Muscle of leg (tissue), 11 donors: ENCODE results near the gene IGF2R. TPM values are rescaled to one million over a fixed set of nuclear protein-coding genes. Genes with fewer than 3 reads are reported as not detected.

Experiments
- DNase-seq: peaks from one replicate; pipeline ENCODE4 v3.0.0; 2013
- H3K27ac ChIP-seq: one replicate; pipeline ENCODE4 v1.5.1; 2013; ENCODE audit warnings: mild to moderate bottlenecking, low read length, control low read depth
- H3K27me3 ChIP-seq: one replicate; pipeline ENCODE4 v1.6.1; 2013; ENCODE audit warnings: low read length; ENCODE audit not compliant: control insufficient read depth, insufficient read depth
- H3K36me3 ChIP-seq: one replicate; pipeline ENCODE4 v1.6.1; 2013; ENCODE audit warnings: low read length; ENCODE audit not compliant: control insufficient read depth, insufficient read depth
- H3K4me1 ChIP-seq: one replicate; pipeline ENCODE4 v1.6.1; 2013; ENCODE audit warnings: low read length; ENCODE audit not compliant: control insufficient read depth, insufficient read depth
- H3K4me3 ChIP-seq: one replicate; pipeline ENCODE4 v1.5.1; 2013; ENCODE audit warnings: low read length, control low read depth
- H3K9me3 ChIP-seq: replicated peaks from 2 replicates; pipeline ENCODE4 v1.6.1; 2013; ENCODE audit warnings: low read depth, low read length; ENCODE audit not compliant: control insufficient read depth
- WGBS: methylation state at CpG from one replicate; pipeline ENCODE4 v1.1.5; 2013; ENCODE audit warnings: missing lambda C conversion rate; ENCODE audit not compliant: insufficient coverage; 5-methylcytosine and 5-hydroxymethylcytosine counted together
- polyA plus RNA-seq, 8 donors: library from polyadenylated mRNA; unstranded; fragments of 120-200 nt; gene quantifications; one replicate each; pipeline versions ENCODE4 v1.2.1 to v1.2.3, GENCODE V29; 2013; ENCODE audit warnings: inconsistent platforms in 1 of 8, low replicate concordance in 1 of 8; ENCODE audit not compliant: insufficient read length in 8 of 8, insufficient read depth in 1 of 8
- total RNA-seq: library from RNA; stranded (reverse); fragments of 120-200 nt; gene quantifications from one replicate; pipeline ENCODE4 v1.2.4, GENCODE V29; 2013

Gene IGF2R
- total and polyA plus RNA-seq, 9 donors: 66.6 to 133 (median 123) TPM

DNA sequence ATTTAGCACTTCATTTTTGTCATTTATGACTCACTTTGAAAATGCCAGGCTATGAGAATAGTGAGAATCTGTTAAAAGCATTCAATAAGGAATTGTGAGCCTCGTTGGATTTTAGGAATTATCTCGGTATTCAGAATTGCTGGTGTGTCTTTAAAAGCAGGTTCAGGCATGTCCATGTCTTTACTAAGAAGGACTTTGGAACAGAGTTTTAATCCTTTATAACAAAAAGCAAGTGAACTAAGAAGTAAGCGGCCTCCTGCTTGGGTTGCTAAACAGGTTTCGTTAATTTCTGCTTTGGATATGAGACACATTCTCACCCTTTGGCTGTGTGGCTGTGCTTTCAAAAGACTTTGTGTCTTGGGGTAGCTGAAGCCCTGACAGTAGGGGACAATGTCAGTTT lies 74.9 kb downstream of the IGF2R start:
- H3K27ac ChIP-seq: no peak overlapping the region
- H3K4me1 ChIP-seq: peaks cover 18% of the 10 kb centered on the region
- peaks cover 92% of the 10 kb centered on the region for H3K36me3 ChIP-seq
- H3K9me3 ChIP-seq: no peaks in the 10 kb centered on the region
- DNase-seq: no peak
- no peak overlapping the region for H3K4me3 ChIP-seq
- WGBS: 56% methylated on average over 4 of the region's 4 CpGs
- H3K27me3 ChIP-seq: no peaks in the 10 kb centered on the region

DNA sequence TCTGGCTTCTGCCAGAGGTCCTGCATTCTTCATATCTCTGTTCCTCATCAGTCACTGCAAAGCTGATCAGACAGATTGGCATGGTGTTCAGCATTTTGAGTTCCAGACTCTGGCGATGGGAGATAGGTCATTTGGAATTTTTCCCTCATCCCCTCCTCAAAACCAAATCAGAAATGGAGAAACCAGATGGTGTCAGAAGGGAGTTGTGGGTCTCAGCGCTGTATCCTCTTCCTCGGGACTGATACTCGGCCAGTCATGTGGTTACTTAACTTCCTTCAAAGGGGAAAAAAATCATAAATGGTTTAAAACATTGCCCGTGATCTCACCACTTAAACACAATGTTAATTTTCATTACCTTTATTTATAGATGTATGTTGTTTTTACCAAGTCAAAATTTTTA lies 75.8 kb downstream of the IGF2R start:
- WGBS: no CpG with 5 or more reads among the region's 5 CpGs
- no peak overlapping the region for H3K4me3 ChIP-seq
- H3K27ac ChIP-seq: no peak overlapping the region
- H3K9me3 ChIP-seq: no peaks in the 10 kb centered on the region
- H3K36me3 ChIP-seq: peaks cover 95% of the 10 kb centered on the region
- H3K27me3 ChIP-seq: no peaks in the 10 kb centered on the region
- peaks cover 24% of the 10 kb centered on the region for H3K4me1 ChIP-seq
- DNase-seq: peak; percentile 65

DNA sequence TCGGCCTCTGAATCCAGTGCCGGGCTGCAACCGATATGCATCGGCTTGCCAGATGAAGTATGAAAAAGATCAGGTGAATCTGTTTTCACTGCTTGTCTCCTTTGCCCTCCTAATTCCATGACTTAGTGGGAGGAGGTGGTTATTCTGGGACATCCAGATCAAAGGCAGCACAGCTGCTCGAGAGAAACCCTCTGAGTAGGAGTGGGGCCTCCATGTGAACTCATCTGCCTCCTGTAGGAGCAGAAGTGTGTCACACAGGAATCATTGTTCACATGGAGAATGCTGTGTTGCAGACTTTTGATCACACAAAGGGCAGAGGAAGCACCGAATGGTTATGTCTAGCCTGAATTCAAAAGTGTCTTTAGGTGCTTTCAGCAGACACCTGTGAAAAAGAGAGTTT lies 79.6 kb downstream of the IGF2R start:
- WGBS: 78% methylated on average over 6 of the region's 6 CpGs
- peaks cover 89% of the 10 kb centered on the region for H3K36me3 ChIP-seq

DNA sequence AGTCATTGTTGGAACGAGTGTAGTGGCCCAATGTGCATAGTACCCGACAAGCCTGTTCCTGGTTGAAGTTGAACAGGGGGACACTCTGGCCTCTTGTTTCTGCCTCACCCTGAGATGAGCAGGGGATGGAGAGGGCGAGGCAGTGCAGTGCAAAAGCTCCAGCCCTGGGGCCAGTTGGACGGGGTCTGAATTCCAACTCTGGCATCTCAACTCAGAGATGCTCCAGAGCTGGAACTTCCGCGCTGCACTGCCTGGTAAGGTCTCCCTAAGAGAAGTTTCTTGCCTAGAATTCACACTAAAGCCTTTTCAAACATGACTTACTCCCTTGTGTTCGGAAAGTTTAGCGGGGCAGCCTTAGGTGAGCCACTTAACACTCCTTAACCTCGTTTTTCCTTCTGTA lies 80.5 kb downstream of the IGF2R start:
- H3K9me3 ChIP-seq: no peaks in the 10 kb centered on the region
- DNase-seq: no peak
- H3K4me3 ChIP-seq: no peak overlapping the region
- peaks cover 18% of the 10 kb centered on the region for H3K4me1 ChIP-seq
- H3K27ac ChIP-seq: peak overlapping the region; percentile 63
- no peaks in the 10 kb centered on the region for H3K27me3 ChIP-seq
- peaks cover 89% of the 10 kb centered on the region for H3K36me3 ChIP-seq
- WGBS: 93% methylated on average over 5 of the region's 9 CpGs

More for the DNA sequence above, 79.6 kb downstream of the IGF2R start:
- Histone ChIP-seq H3K27me3 (no peaks in the 10 kb centered on the region), H3K4me3 (no peak overlapping the region), H3K9me3 (no peaks in the 10 kb centered on the region), H3K27ac (peak overlapping the region; percentile 20), H3K4me1 (peaks cover 18% of the 10 kb centered on the region)
- peak; percentile 56 for DNase-seq

DNA sequence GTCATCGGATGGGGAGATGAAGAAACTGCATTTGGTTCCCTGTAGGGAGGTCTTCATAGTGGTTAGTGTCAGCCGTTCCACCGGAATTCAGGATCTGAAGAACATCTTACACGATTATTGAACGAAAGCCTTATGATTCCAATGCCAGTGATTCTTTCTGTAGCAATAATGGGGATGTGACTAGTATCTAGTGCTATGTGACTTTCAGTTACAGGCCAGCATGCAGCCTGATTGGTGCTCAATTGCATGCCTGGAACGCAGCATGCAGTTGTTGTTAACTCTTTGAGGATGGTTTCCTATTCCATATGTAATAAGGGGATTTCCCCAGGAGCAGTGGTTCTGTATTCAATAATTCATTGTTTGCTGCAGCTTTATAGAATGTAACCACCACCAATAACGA lies 81.1 kb downstream of the IGF2R start:
- no peak for DNase-seq
- H3K27me3 ChIP-seq: no peaks in the 10 kb centered on the region
- no peak overlapping the region for H3K4me3 ChIP-seq
- H3K36me3 ChIP-seq: peaks cover 91% of the 10 kb centered on the region
- 72% methylated on average over 4 of the region's 7 CpGs for WGBS
- H3K27ac ChIP-seq: peak overlapping the region; percentile 63
- H3K4me1 ChIP-seq: peaks cover 18% of the 10 kb centered on the region
- H3K9me3 ChIP-seq: no peaks in the 10 kb centered on the region

DNA sequence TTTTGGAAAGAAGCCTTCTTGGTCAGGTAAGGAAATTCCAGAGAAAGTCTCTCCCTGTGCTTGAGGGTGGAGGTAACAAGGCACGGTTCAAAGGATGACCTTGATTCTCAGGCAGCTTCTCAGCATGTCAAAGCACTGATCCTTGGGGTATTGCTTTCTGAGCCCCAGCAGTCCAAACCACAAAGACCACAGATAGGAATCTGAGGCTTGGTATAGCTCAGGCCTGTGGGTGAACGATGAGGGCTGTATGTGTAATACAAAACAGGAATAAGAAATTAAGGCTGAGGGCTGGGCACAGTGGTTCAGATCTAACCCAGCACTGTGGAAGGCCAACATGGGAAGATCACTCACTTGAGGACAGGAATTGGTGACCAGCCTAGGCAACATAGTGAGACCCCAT lies 82.5 kb downstream of the IGF2R start:
- WGBS: 100% methylated on average over 1 of the region's 2 CpGs
- Histone ChIP-seq H3K9me3 (no peaks in the 10 kb centered on the region), H3K36me3 (peaks cover 90% of the 10 kb centered on the region), H3K27me3 (no peaks in the 10 kb centered on the region), H3K27ac (no peak overlapping the region), H3K4me1 (peaks cover 18% of the 10 kb centered on the region), H3K4me3 (no peak overlapping the region)
- DNase-seq: no peak

DNA sequence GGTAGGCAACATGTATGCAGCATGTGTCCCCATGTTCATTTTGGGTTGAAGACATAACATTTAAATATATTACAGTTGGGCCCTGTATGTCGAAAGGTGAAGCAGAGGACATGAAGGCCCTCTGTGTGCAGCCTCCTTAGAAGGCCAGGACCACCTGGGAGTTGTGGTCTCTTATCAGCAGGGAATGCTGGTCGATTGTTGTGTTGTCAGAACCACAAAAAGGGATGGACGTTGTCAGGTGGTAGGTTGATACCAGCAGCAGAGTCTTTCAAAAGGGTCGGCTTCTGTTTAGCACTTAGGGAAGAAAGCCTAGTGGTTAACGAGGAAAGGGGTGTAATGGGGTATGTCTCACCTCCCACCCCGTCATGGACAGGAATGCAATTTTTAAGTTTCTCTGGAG lies 85.4 kb downstream of the IGF2R start:
- H3K36me3 ChIP-seq: peaks cover 87% of the 10 kb centered on the region
- 84% methylated on average over 4 of the region's 6 CpGs for WGBS
- no peaks in the 10 kb centered on the region for H3K27me3 ChIP-seq
- H3K27ac ChIP-seq: no peak overlapping the region
- peaks cover 3% of the 10 kb centered on the region for H3K4me1 ChIP-seq
- DNase-seq: no peak
- H3K4me3 ChIP-seq: no peak overlapping the region
- no peaks in the 10 kb centered on the region for H3K9me3 ChIP-seq

DNA sequence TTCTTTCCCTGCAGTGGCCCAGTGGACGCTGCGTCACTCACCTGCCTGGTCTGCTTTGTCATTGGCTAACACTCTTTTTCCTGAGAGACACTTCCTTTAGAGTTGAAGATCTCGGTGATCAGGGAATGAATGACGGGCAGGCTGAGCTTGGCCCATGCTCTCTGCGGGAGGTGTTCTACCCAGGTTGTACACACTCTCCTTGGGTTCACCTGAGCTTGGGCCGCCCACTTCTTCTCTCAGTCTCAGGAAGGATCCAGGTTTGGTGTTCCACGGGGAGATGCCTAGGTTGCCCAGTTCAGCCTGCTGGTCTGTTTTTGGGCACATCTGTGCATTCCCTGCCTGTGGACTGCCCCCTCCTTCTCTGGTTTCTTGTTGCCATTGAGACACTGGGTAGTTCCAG lies 86.0 kb downstream of the IGF2R start:
- H3K27me3 ChIP-seq: no peaks in the 10 kb centered on the region
- no peaks in the 10 kb centered on the region for H3K9me3 ChIP-seq
- H3K4me3 ChIP-seq: no peak overlapping the region
- DNase-seq: no peak
- H3K36me3 ChIP-seq: peaks cover 86% of the 10 kb centered on the region
- H3K27ac ChIP-seq: no peak overlapping the region
- no peaks in the 10 kb centered on the region for H3K4me1 ChIP-seq
- WGBS: 90% methylated on average over 5 of the region's 7 CpGs

DNA sequence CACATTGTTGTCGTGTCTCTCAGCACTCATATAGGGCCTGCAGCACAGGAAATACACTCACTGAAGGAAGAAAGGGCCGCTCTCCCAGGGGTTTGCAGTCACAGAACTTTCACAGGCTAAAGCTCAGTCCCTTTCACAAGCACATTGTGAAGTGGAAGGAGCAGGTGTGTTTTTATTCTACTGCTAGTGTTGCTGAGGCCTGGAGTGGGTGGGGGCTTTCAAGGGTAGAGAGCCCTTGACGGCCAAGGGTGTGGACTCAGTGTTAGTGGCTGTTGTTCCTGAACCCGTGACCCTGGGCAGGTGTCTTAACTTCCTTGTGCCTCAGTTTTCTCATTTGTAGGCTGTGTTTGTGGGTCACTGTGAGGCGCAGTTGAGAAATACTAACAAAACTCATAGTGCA lies 86.5 kb downstream of the IGF2R start:
- 86% methylated on average over 3 of the region's 5 CpGs for WGBS
- peaks cover 85% of the 10 kb centered on the region for H3K36me3 ChIP-seq
- no peak for DNase-seq
- H3K9me3 ChIP-seq: no peaks in the 10 kb centered on the region
- no peaks in the 10 kb centered on the region for H3K4me1 ChIP-seq
- H3K27ac ChIP-seq: no peak overlapping the region
- no peaks in the 10 kb centered on the region for H3K27me3 ChIP-seq
- no peak overlapping the region for H3K4me3 ChIP-seq

DNA sequence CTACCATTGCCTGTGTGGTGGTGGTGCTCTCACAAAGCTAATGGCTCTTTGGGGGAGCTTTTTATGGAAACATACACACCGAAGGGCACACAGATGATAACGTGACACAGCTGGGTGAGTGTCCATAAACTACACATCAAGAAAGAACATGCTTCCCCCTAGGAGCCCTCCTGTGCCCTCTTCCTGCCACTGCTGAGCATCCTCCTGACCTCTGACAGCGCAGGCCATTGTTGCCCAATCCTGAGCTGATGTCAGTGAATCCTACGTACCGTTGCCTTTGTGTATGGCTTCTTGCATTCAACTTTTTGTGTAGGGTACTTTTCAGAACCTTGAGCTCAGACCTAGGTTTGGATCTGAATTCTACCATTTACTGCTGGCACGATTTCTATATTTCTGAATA lies 86.9 kb downstream of the IGF2R start:
- Histone ChIP-seq H3K4me3 (no peak overlapping the region), H3K9me3 (no peaks in the 10 kb centered on the region), H3K36me3 (peaks cover 85% of the 10 kb centered on the region), H3K27me3 (no peaks in the 10 kb centered on the region), H3K27ac (no peak overlapping the region), H3K4me1 (no peaks in the 10 kb centered on the region)
- no peak for DNase-seq
- WGBS: 100% methylated on average over 3 of the region's 6 CpGs

DNA sequence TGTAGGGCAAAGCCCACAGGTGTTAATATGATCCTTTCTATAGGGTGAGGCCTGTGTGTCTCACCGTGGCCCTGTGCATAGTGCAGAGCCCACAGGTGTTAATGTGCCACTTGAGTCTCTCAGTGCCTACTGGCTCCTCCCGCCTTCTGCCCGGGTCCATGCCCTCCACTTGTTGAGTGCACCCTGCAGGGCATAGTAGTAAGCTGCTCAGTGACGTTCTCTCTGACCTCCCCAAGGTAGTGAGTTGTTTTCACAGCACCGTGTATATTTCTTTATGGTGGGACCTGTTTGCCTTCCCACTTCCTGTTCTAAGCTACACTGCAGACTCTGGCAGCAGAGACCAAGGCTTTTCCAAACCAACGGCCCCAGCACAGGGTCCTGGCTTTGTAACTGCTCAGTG lies 88.2 kb downstream of the IGF2R start:
- Histone ChIP-seq H3K4me1 (no peaks in the 10 kb centered on the region), H3K27me3 (no peaks in the 10 kb centered on the region), H3K27ac (no peak overlapping the region), H3K9me3 (no peaks in the 10 kb centered on the region), H3K4me3 (no peak overlapping the region), H3K36me3 (peaks cover 83% of the 10 kb centered on the region)
- DNase-seq: no peak
- WGBS: 100% methylated on average over 3 of the region's 6 CpGs
